NAMALWA (cell line): ENCODE results near the gene CHST11.

Experiments
- DNase-seq: peaks from one replicate; pipeline ENCODE4 v3.0.0-alpha.2; 2015; ENCODE audit warnings: low spot score

CHST11 gene

DNA sequence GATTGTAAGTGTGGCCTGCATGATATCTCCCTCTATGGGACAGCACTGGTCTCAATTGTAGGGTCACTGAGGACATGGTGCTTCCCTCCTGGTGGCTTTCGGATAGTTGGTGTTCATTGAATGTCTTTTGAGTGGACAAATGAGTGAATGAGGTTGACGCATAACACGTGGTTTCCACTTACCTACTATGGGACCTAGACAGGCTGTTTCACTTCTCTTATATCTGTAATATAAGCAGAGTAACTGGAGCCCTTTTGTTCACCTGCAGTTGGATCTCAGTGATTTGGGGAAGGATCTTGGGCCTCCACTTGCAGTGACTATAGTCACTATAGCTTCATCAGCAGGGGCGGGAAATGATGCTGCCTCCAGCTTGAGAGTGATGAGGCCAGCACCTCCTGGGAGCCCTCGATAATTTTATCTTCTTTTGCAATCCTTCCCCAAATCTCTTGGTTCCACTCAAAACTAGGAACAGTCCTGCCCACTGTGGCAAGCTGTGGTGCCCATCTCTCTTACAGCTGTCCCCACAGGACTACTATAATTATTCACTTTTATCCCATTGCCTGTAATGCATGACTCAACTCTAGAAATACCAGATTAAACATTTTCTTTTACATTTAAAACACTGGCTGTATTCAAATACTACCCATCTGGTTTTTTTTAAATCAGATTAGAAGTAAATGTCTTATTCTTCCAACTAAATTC, 242.9 kb downstream of the CHST11 start:
- DNase-seq: no peak

DNA sequence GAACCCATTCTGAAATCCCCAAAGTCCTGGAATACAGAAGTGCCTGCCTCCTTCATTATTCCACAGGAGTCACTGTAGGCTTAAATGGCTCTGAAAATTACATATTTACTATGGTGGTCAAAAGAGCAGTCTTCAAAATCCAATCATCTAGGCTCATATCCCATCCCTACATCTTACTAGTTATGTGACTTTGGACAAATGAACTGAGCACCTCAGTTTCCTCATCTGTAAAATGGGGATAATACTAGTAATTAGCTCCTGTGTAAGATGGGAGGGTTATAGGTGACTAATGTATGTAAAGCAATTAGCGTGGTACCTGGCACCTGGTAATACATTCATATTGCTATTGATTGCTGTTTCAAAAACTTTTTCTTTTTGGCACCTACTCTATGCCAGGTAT, 243.6 kb downstream of the CHST11 start:
- DNase-seq: no peak

- DNase-seq: no peak
Observed at GRCh38 chr12:104701301-104701700, 244.6 kb downstream of the CHST11 start.

DNA sequence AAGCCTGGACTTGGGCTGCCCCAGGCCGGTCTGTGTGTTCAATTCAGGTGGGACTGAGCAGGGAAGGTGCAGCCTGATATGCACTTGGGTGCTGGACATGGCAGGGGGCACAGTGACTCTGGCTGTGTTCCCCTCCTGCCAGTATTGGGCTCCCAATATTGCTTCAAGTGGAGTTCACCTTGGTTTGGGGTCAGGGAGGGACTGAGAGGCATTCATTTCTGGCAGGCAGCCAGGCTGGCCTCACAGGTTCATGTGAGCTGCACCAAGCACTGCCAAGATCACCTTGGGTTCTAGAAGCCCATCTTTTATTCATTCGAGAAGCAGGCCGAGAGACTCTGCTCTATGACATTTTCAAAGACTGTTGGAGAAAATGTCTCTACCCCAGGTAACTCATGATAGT, 245.0 kb downstream of the CHST11 start:
- no peak for DNase-seq

DNA sequence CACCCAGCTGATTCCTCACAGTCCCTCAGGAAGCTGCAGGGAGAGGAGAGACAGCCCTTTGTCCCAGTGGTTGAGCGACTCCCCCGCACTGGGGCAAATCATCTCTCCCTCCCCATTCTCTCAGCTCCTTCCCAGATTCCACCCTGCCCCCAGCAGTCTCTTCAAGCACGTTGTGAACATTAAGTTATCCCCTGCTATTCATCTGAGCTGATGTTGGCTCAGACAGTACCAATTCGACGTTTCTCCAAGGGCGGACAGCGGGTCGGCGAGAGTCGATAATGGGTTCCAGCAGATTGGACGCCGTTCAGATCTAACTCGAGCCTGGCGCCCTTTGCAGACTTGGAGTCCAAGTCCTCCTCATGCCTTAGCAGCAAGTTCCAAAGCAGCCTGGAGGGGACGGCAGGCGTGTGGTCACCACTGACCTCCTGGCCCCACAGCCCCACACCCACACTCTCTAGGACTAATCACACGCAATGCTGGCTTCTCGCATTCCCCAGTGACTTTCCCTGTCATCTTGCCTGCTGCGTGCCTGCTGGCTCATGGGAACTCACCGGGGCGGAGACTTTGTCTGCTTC, 245.9 kb downstream of the CHST11 start:
- no peak for DNase-seq

- DNase-seq: no peak
Observed at GRCh38 chr12:104703372-104703771, 246.6 kb downstream of the CHST11 start.

- DNase-seq: no peak
Observed at GRCh38 chr12:104704224-104704779, 247.6 kb downstream of the CHST11 start.

DNA sequence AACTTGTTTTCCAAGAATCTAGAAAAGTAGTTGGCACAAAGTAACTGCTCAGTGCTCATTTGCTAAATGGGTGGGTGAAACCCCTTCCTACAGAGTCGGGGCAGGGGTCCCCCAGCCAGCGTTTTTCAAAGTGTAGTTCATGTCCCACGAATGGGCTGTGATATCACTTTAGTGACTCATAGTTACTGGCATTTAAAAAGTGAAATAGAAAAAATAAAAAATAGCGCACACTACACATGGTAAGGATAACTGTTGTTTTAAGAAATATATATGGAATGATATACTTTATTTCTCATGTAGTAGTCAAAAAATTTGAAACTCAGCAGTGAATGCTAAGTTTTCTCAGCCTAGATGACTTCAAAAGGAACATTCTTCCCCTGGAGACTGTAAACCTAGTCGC, 250.4 kb downstream of the CHST11 start:
- no peak for DNase-seq

- DNase-seq: no peak
Observed at GRCh38 chr12:104707794-104708558, 251.2 kb downstream of the CHST11 start.

- no peak for DNase-seq
Observed at GRCh38 chr12:104708891-104709290, 252.1 kb downstream of the CHST11 start.

- DNase-seq: no peak
Observed at GRCh38 chr12:104709692-104710435, 253.1 kb downstream of the CHST11 start.

DNA sequence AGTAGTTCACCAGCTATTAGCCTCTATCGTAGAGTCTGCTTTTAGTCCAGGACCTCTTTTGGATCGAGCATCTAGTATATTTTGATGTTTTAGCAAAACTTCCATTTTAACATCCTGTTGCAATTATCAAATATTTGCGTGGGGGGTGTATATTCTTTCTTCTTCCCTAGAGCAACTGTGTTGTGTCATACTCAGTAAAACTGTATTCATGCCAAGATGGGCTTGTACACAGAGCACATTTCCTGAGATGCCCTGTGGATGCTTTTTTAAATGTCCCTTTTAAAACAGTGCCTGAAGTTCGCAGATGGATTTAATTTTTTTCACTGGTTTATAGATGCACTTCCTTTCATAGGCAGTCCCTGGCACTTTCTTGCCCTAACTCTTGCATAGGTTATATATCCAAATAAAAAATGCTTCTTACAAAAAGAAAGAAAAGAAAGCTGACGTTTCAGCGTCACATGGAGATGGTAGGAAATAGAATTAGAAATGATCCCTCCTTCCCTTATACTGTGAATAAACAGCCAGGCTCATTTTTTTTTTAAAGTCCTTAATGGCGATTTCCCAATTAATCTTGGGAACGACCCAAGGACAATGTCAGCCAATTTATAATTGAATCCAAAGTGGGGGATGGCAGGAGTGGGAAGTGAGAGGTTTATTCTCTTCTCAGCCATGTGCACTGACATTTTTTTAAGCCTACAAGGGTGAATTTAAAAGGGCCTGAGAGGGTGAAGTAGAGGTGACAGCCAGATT, 254.4 kb downstream of the CHST11 start:
- no peak for DNase-seq

- no peak for DNase-seq
Observed at GRCh38 chr12:104712477-104712876, 255.7 kb downstream of the CHST11 start.

- no peak for DNase-seq
Observed at GRCh38 chr12:104712968-104713367, 256.2 kb downstream of the CHST11 start.

GRCh38 chr12:104713444-104713843, 256.7 kb downstream of the CHST11 start:
- DNase-seq: no peak

GRCh38 chr12:104714369-104714768, 257.6 kb downstream of the CHST11 start:
- DNase-seq: no peak

DNA sequence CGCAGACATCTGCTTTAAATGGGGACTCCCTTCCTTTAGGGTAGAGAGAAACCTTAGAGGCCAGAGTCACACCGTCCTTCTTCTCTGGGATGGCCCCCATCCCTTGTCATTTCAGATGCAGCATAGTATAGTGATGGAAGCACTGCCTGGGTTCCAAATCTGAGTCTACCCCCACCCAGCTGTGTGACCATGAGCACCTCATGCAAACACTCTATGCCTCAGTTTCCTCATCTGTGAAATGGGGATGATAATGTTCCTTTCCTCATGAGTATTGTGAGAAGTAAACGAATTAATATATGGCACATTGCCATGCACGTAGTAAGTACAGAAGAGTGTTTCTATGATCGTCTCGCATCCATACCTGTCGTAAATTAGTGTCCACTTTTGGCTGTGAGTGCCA, 259.4 kb downstream of the CHST11 start:
- DNase-seq: no peak

- DNase-seq: no peak
Observed at GRCh38 chr12:104718304-104718929, 261.7 kb downstream of the CHST11 start.

GRCh38 chr12:104719700-104720338, 263.1 kb downstream of the CHST11 start:
- DNase-seq: no peak

DNA sequence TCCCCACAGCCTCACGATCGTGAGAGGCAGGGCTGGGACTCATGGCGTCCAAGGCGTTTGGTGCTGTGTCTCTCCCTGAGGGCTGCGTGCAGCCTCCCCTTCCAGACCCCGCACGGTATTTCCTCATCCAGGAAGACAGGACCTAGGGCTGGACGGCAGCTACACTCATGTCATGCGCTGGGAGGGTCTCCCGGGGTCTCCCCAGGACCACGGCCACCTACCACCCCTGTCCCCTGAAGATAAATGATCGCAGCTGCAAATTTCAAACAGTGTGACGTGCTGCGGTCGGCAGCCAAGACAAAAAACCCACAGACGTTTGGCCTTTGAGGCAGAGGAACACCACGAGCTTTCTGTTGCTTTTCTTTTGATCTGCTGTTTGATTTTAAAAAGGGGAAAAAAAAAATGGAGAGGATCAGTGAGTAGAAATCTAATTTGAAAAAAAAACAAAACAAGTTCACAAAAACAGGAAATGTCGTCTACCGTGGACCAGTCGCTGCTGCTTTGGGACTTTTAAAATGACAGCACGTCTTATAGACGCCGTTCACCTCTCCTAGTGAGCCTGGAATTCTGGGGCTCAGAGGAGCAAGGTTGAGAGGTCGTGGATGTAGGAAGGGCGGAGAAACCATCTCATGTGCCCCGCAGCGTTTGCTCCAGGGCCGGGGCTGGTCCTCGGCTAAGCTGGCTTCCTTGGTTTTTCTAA, 263.7 kb downstream of the CHST11 start:
- peak; percentile 28 for DNase-seq
